Measurements from ENCODE around the gene HOOK2.

Gene HOOK2

DNA sequence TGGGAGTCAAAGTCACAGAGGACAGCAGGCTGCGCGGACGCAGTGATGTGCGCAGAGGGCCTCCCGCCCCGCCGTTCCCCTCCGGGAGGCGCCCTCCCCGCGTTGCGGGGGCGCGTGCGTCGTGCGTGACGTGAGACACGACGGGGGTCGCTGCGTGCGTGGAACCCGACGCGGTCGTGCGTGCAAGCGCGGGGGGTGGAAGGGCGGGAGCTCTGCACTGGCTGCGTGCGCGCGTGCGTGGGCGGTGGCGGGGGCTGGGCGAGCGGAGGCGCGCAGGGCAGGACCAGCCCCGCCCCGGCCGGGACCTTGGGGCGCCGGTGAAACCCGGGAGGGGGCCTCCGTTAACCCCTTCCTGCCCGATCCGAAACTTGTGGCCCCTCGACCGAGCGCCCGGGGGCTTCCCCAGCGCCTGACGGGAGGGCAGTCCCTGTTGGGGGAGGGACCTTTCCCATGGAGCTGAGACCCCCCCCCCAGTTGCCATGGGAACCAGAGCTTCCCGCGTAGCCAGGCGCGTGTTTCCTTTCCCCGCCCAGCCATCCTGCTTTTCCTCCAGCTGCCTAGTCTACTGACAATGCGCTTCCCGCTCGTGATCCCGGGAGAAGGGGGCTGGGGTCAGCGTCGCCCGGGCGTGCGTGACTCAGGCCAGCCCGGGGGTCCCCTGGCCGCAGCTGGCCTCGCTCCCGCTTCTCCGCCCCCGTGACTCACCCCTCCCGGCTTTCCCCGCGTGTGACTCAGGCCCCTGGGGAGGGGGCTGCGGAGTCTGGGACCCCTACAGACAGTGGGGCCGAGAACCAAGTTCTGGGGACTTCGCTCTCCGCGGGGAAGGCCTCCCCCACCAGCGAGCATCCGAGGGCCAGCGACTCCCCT lies 7.3 kb upstream of the HOOK2 start:
- H3K4me1 ChIP-seq (ENCODE audit: control insufficient read depth, insufficient read depth, low read length) = peaks cover 60% of the 10 kb centered on the region
- peak overlapping the region; percentile 74 to 94 for H3K9ac ChIP-seq (ENCODE audit: low read length in 2 of 2)

DNA sequence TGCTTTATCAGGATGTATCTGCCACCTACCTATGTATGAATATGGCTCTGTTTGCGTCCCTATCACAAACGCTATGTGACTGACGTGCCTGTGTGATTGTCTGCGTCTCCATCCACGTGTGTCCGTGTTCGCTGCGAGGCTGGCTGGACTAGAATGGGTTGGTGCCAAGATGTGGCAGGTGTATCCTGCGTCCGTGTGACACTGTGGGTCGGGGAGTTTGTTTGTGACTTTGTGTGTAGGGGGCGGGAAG lies 6.7 kb upstream of the HOOK2 start:
- H3K9ac ChIP-seq (ENCODE audit: low read length in 2 of 2) = peak overlapping the region; percentile 74 to 94
- H3K9me3 ChIP-seq (ENCODE audit: control insufficient read depth in 2 of 2, low read length in 2 of 2) = no peaks in the 10 kb centered on the region
- H3K4me3 ChIP-seq (ENCODE audit: low read length in 2 of 2) = peak overlapping the region; percentile 33 to 78

More for the DNA sequence above, 7.3 kb upstream of the HOOK2 start:
- peak overlapping the region; percentile 100 for H3K27ac ChIP-seq (ENCODE audit: low read length)
- H3K27me3 ChIP-seq (ENCODE audit: control insufficient read depth in 1 of 2, insufficient read depth in 2 of 2, low read length in 2 of 2) = no peaks in the 10 kb centered on the region
- no peaks in the 10 kb centered on the region for H3K36me3 ChIP-seq (ENCODE audit: control insufficient read depth in 2 of 2, insufficient read depth in 2 of 2, low read length in 2 of 2)
- peak overlapping the region; percentile 33 to 78 for H3K4me3 ChIP-seq (ENCODE audit: low read length in 2 of 2)
- H3K9me3 ChIP-seq (ENCODE audit: control insufficient read depth in 2 of 2, low read length in 2 of 2) = no peaks in the 10 kb centered on the region

DNA sequence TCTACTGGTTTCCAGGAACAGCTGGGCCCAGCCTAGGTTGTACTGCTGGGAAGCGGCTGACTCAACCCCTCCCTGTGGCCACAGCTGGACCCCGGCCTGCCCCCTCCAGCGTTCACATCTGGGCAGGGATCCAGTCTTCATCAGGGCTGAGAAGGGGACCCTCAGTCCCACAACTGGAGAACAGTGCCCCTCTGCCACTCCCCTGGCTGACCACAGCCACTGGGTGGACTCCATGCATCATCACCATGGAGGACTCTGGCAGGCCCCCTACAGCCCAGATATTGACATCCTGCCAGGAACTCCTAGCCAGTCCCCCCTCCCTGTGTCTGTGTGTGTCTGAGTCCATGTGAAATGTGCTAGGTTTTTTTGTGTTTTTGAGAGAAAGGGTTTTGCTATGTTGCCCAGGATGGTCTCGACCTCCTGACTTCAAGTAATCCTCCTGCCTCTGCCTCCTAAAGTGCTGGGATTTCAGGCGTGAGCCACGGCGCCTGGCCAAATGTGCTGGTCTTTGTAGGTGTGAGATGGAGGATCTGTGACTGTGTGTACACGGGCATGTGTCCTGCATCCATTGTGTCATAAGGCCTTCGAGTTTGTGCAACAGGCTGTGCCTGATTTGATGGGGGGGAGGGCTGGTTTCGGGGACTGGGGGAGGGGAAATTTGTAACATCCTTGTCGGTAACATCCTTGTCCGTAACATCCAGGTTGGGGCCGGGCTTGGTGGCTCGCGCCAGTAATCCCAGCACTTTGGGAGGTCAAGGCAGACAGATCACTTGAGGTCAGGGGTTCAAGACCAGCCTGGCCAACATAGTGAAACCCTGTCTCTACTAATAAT lies 4.0 kb upstream of the HOOK2 start:
- Histone ChIP-seq H3K9me3 (ENCODE audit: control insufficient read depth in 2 of 2, low read length in 2 of 2) (no peaks in the 10 kb centered on the region), H3K4me1 (ENCODE audit: control insufficient read depth, insufficient read depth, low read length) (peaks cover 59% of the 10 kb centered on the region), H3K27me3 (ENCODE audit: control insufficient read depth in 1 of 2, insufficient read depth in 2 of 2, low read length in 2 of 2) (no peaks in the 10 kb centered on the region), H3K9ac (ENCODE audit: low read length in 2 of 2) (peak overlapping the region; percentile 76 to 93), H3K4me3 (ENCODE audit: low read length in 2 of 2) (peak overlapping the region in 1 of 2 donors; percentile 79), H3K27ac (ENCODE audit: low read length) (peak overlapping the region; percentile 95), H3K36me3 (ENCODE audit: control insufficient read depth in 2 of 2, insufficient read depth in 2 of 2, low read length in 2 of 2) (no peaks in the 10 kb centered on the region)

More for the DNA sequence above, 6.7 kb upstream of the HOOK2 start:
- H3K27me3 ChIP-seq (ENCODE audit: control insufficient read depth in 1 of 2, insufficient read depth in 2 of 2, low read length in 2 of 2) = no peaks in the 10 kb centered on the region
- no peaks in the 10 kb centered on the region for H3K36me3 ChIP-seq (ENCODE audit: control insufficient read depth in 2 of 2, insufficient read depth in 2 of 2, low read length in 2 of 2)
- peak overlapping the region; percentile 100 for H3K27ac ChIP-seq (ENCODE audit: low read length)
- peaks cover 66% of the 10 kb centered on the region for H3K4me1 ChIP-seq (ENCODE audit: control insufficient read depth, insufficient read depth, low read length)

DNA sequence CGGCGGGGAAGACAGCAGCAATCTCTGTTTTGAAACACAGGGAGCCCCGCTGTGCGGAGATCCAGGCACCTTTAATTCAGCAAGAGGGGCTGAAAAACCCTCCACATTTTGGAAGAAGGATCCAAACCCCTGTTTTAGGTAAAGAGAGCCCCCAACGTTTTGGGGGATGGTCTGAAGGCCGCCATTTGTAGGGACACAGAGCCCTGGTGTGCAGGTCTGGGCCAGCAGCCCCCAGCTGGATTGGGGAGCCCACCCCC lies 3.5 kb upstream of the HOOK2 start:
- Histone ChIP-seq H3K4me1 (ENCODE audit: control insufficient read depth, insufficient read depth, low read length) (peaks cover 56% of the 10 kb centered on the region), H3K27me3 (ENCODE audit: control insufficient read depth in 1 of 2, insufficient read depth in 2 of 2, low read length in 2 of 2) (no peaks in the 10 kb centered on the region), H3K9ac (ENCODE audit: low read length in 2 of 2) (peak overlapping the region; percentile 76 to 93), H3K27ac (ENCODE audit: low read length) (peak overlapping the region; percentile 95), H3K36me3 (ENCODE audit: control insufficient read depth in 2 of 2, insufficient read depth in 2 of 2, low read length in 2 of 2) (no peaks in the 10 kb centered on the region), H3K4me3 (ENCODE audit: low read length in 2 of 2) (peak overlapping the region; percentile 79 to 94), H3K9me3 (ENCODE audit: control insufficient read depth in 2 of 2, low read length in 2 of 2) (no peaks in the 10 kb centered on the region)

DNA sequence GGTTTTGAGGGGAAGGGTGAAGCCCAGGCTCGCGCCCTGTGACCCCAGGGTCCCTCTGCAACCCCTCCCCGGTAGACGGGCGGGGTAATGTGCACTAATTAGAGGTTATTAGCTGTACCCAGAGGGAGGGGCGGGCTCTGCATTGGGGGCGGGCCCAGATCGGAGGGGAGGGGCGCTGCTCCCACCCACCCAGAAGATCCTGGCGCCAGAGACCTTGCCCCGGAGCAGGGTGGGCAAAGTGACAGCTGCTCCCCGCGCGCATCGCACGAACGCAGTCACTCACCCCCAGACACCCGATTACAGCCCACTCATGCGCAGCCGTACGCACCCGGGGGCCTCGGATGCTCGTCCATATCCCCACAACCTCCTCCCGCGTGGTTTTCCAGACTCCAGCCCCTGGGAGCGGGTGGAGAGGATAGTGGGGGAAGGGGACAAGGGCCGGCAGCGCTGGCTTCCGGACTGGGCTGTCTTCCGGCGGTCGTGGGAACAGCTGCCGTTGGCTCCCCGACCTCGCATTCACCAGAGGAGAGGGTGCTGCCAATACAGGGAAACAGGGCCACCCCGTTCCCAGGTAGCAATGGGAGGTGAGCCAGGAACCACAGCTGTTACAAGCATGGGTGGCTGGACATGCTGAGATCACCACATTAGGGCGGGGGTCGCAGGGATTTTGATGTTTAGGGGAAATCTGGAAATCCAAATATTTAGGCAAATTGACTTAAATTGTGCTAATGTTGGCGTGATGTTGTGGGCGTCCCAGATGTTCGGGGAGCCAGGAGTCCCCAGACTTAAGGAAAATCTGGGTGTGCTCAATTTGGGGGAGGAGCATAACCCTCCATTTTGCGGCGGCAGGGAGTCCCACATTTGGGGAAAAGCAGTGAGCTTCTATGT lies 2.9 kb upstream of the HOOK2 start:
- H3K4me3 ChIP-seq (ENCODE audit: low read length in 2 of 2) = peak overlapping the region; percentile 79 to 94
- H3K9ac ChIP-seq (ENCODE audit: low read length in 2 of 2) = peak overlapping the region; percentile 76 to 93
- peaks cover 50% of the 10 kb centered on the region for H3K4me1 ChIP-seq (ENCODE audit: control insufficient read depth, insufficient read depth, low read length)
- no peaks in the 10 kb centered on the region for H3K36me3 ChIP-seq (ENCODE audit: control insufficient read depth in 2 of 2, insufficient read depth in 2 of 2, low read length in 2 of 2)
- no peaks in the 10 kb centered on the region for H3K27me3 ChIP-seq (ENCODE audit: control insufficient read depth in 1 of 2, insufficient read depth in 2 of 2, low read length in 2 of 2)
- no peaks in the 10 kb centered on the region for H3K9me3 ChIP-seq (ENCODE audit: control insufficient read depth in 2 of 2, low read length in 2 of 2)
- H3K27ac ChIP-seq (ENCODE audit: low read length) = peak overlapping the region; percentile 95

DNA sequence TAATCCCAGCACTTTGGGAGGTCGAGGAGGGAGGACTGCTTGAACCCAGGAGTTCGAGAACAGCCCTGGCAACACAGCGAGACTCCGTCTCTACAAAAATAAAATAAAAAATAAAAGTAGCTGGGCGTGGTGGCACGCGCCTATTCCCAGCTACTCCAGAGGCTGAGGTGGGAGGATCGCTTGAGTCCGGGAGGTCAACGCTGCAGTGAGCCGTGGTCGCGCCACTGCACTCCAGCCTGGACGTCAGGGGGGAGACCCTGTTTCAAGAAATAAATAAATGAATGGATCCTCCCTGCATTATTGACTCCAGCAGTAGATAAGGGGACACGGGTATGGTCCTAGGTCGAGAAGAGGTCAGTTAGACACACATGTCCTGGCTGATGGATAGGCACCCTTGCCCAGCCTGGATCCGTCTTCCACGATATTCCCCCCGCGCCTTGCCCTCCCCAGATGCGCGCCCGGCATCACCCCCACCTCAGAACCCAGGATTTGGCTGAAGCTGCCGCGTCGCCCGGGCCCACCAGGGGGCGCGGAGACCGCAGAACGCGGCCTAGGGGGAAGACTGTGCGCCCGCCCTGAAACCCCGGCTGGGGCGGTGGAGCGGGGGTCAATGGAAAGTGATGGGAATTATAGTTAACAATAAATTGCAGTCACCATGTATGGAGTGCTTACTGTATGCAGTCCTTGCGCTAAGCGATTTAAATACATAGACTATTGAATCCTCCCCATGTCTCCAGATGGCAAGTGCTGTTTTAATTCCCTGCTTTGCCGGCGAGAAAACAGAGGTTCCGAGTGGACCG lies 2.1 kb upstream of the HOOK2 start:
- H3K9ac ChIP-seq (ENCODE audit: low read length in 2 of 2) = peak overlapping the region; percentile 76 to 93
- H3K36me3 ChIP-seq (ENCODE audit: control insufficient read depth in 2 of 2, insufficient read depth in 2 of 2, low read length in 2 of 2) = no peaks in the 10 kb centered on the region
- no peaks in the 10 kb centered on the region for H3K9me3 ChIP-seq (ENCODE audit: control insufficient read depth in 2 of 2, low read length in 2 of 2)
- no peaks in the 10 kb centered on the region for H3K27me3 ChIP-seq (ENCODE audit: control insufficient read depth in 1 of 2, insufficient read depth in 2 of 2, low read length in 2 of 2)
- H3K4me3 ChIP-seq (ENCODE audit: low read length in 2 of 2) = peak overlapping the region; percentile 79 to 94
- peak overlapping the region; percentile 95 for H3K27ac ChIP-seq (ENCODE audit: low read length)
- H3K4me1 ChIP-seq (ENCODE audit: control insufficient read depth, insufficient read depth, low read length) = peaks cover 43% of the 10 kb centered on the region

DNA sequence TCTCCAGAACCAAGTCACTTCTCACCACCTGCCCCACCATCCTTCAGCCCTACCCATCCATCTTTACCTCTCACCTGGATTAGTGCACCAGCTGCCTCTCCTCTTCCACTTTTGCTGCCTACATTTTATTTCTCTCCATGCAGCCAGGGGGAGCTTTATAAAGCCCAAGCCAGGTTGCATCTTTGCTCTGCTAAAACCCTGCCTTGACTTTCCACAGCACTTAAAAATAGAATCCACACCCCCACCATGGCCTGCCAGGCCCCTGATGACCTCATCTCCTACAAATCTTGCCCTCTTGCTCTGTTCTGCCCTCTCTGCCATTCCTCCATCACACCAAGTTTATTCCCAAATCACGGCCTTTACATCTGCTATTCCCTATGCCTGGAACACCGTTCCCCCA lies 1.8 kb downstream of the HOOK2 start:
- Histone ChIP-seq H3K27me3 (ENCODE audit: control insufficient read depth in 1 of 2, insufficient read depth in 2 of 2, low read length in 2 of 2) (no peaks in the 10 kb centered on the region), H3K4me3 (ENCODE audit: low read length in 2 of 2) (no peak overlapping the region), H3K27ac (ENCODE audit: low read length) (no peak overlapping the region), H3K4me1 (ENCODE audit: control insufficient read depth, insufficient read depth, low read length) (peaks cover 25% of the 10 kb centered on the region), H3K9ac (ENCODE audit: low read length in 2 of 2) (no peak overlapping the region), H3K9me3 (ENCODE audit: control insufficient read depth in 2 of 2, low read length in 2 of 2) (no peaks in the 10 kb centered on the region), H3K36me3 (ENCODE audit: control insufficient read depth in 2 of 2, insufficient read depth in 2 of 2, low read length in 2 of 2) (peaks cover 0 to 2% of the 10 kb centered on the region in 2 donors)

DNA sequence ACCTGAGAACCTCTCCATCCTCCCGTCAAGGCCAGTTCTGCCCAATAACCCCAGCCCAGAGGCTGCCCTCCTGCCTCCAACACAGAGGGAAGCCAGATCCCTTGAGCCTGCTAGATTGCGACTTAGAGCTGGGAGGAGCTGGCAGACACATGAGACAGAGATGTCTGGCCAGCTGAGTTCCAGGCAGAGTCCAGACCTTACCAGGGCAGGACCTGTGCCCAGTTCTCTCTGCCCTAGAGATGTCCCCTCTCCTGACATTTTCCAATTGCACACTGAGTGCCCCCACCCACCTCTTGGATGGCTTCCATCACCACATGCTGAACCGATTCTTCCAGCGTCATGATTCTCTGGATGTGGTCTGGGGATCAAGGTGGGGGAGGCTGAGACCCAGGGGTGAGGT lies 3.0 kb downstream of the HOOK2 start:
- H3K4me3 ChIP-seq (ENCODE audit: low read length in 2 of 2) = no peak overlapping the region
- peaks cover 12% of the 10 kb centered on the region for H3K4me1 ChIP-seq (ENCODE audit: control insufficient read depth, insufficient read depth, low read length)
- no peak overlapping the region for H3K9ac ChIP-seq (ENCODE audit: low read length in 2 of 2)

DNA sequence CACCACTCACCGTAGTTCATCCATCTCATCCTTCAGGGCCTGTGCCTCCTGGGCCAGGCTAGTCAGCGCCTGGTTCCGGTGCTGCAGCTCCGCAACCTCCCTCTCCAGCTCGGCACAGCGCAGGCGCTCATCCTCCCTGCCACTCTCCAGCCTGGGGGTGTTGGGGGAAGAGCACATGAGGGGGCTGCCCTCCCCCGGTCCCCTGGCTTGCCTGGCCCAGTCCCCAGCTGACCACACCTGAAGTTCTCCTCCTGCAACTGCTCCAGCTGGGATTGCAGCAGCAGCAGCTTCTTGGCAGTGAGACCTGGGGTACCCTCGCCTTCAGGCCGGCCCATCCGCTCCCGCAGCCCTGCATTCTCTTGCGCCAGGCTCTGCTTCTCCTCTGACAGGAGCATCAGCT lies 4.4 kb downstream of the HOOK2 start:
- Histone ChIP-seq H3K9me3 (ENCODE audit: control insufficient read depth in 2 of 2, low read length in 2 of 2) (no peaks in the 10 kb centered on the region), H3K9ac (ENCODE audit: low read length in 2 of 2) (no peak overlapping the region), H3K27me3 (ENCODE audit: control insufficient read depth in 1 of 2, insufficient read depth in 2 of 2, low read length in 2 of 2) (no peaks in the 10 kb centered on the region), H3K4me1 (ENCODE audit: control insufficient read depth, insufficient read depth, low read length) (peaks cover 9% of the 10 kb centered on the region), H3K27ac (ENCODE audit: low read length) (no peak overlapping the region), H3K36me3 (ENCODE audit: control insufficient read depth in 2 of 2, insufficient read depth in 2 of 2, low read length in 2 of 2) (peaks cover 0 to 2% of the 10 kb centered on the region in 2 donors), H3K4me3 (ENCODE audit: low read length in 2 of 2) (no peak overlapping the region)

More for the DNA sequence above, 3.0 kb downstream of the HOOK2 start:
- Histone ChIP-seq H3K9me3 (ENCODE audit: control insufficient read depth in 2 of 2, low read length in 2 of 2) (no peaks in the 10 kb centered on the region), H3K27me3 (ENCODE audit: control insufficient read depth in 1 of 2, insufficient read depth in 2 of 2, low read length in 2 of 2) (no peaks in the 10 kb centered on the region), H3K36me3 (ENCODE audit: control insufficient read depth in 2 of 2, insufficient read depth in 2 of 2, low read length in 2 of 2) (peaks cover 0 to 2% of the 10 kb centered on the region in 2 donors), H3K27ac (ENCODE audit: low read length) (no peak overlapping the region)

DNA sequence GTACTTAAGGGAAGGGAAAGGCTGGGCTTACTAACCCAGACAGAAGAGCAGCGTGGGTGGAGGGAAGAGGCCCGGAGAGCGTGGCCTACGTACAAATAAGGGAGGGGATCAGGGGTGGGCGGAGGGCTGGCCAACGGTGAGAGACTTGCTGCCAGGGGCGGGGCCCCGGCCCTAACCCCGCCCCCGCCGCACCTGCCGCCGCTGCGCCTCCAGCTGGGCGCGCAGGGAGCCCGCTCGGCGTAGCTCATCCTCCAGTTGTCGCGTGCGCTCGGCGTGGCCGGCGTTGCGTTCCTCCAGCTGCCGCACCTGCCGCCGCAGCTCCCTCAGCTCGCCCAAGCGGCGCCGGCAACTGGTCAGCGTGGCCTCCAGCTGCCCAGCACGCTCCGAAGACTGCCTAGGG lies 5.7 kb downstream of the HOOK2 start:
- Histone ChIP-seq H3K4me3 (ENCODE audit: low read length in 2 of 2) (no peak overlapping the region), H3K36me3 (ENCODE audit: control insufficient read depth in 2 of 2, insufficient read depth in 2 of 2, low read length in 2 of 2) (peaks cover 0 to 2% of the 10 kb centered on the region in 2 donors), H3K27me3 (ENCODE audit: control insufficient read depth in 1 of 2, insufficient read depth in 2 of 2, low read length in 2 of 2) (no peaks in the 10 kb centered on the region), H3K9me3 (ENCODE audit: control insufficient read depth in 2 of 2, low read length in 2 of 2) (no peaks in the 10 kb centered on the region), H3K27ac (ENCODE audit: low read length) (no peak overlapping the region), H3K4me1 (ENCODE audit: control insufficient read depth, insufficient read depth, low read length) (peaks cover 3% of the 10 kb centered on the region), H3K9ac (ENCODE audit: low read length in 2 of 2) (no peak overlapping the region)
